ENCODE measurements around the gene ADARB1. TPM values are rescaled to one million over a fixed set of nuclear protein-coding genes. Genes with fewer than 3 reads are reported as not detected.

Gene ADARB1
- total and polyA plus RNA-seq, 2 donors (not counting 1 experiment from before 2014, with no cell fraction given), result 17.1 to 33.3 TPM

DNA sequence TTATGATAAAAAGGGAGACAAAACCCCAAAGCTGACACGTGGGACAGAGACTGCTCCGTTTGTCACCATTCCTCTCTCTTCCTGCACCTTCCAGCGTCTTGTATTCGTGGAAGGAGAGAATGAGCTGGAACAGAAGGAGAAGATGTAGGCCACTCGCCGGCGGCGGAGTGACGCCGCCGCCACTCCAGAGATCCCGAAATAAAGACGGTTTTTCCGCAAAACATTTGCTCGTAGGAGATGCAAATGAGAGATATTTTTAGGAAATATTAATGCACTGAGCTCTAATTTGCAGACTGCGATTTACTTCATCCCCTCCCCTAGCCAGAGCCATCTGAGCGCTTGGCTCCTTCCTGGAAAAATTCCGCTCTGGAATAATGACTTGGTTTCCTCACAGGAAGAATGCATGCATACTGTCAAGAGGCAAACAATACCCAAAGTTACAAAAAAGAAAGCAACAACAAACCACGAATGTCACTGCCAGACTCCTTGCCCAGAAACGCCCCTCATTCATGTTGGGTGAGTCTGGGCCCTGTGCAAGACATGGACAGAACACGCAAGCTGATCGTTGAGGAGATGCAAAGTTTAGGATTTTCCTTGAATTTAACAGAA, 18.0 kb upstream of the ADARB1 start:
- no peak overlapping the region for H3K4me2 ChIP-seq (replicated peaks; ENCODE audit: low read depth, low read length, poor library complexity, severe bottlenecking)
- no peaks in the 10 kb centered on the region for H3K9me3 Mint-ChIP-seq (ENCODE audit: insufficient read depth)
- H3K27me3 Mint-ChIP-seq, result peaks cover 39% of the 10 kb centered on the region
- no peaks in the 10 kb centered on the region for H3K9me3 ChIP-seq (ENCODE audit: control extremely low read depth in 1 of 3, control insufficient read depth in 2 of 3, insufficient read depth in 1 of 3, low read length in 2 of 3)
- TF ChIP-seq, protein P1, sequence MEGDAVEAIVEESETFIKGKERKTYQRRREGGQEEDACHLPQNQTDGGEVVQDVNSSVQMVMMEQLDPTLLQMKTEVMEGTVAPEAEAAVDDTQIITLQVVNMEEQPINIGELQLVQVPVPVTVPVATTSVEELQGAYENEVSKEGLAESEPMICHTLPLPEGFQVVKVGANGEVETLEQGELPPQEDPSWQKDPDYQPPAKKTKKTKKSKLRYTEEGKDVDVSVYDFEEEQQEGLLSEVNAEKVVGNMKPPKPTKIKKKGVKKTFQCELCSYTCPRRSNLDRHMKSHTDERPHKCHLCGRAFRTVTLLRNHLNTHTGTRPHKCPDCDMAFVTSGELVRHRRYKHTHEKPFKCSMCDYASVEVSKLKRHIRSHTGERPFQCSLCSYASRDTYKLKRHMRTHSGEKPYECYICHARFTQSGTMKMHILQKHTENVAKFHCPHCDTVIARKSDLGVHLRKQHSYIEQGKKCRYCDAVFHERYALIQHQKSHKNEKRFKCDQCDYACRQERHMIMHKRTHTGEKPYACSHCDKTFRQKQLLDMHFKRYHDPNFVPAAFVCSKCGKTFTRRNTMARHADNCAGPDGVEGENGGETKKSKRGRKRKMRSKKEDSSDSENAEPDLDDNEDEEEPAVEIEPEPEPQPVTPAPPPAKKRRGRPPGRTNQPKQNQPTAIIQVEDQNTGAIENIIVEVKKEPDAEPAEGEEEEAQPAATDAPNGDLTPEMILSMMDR (IDR thresholded peaks at IDR 0.05), result no peak
- TF ChIP-seq EZH2 (IDR thresholded peaks at IDR 0.05; ENCODE audit: borderline replicate concordance, insufficient read depth, low read depth, low read length, poor library complexity, severe bottlenecking), result no peak
- H2AFZ ChIP-seq (ENCODE audit: insufficient read depth, low read depth, low read length, poor library complexity, severe bottlenecking), result no peak overlapping the region
- no peak overlapping the region for H3K4me3 Mint-ChIP-seq
- no peaks in the 10 kb centered on the region for H3K79me2 ChIP-seq (ENCODE audit: control insufficient read depth, insufficient read depth, low read length)
- H3K9ac ChIP-seq (ENCODE audit: low read length), result no peak overlapping the region
- ATAC-seq (ENCODE audit: low read depth) (no peak), DNase-seq (no peak)
- no peak overlapping the region for H3K27ac Mint-ChIP-seq
- intact Hi-C loops (cut with micrococcal nuclease), result no loop called here
- CTCF ChIA-PET, result no interaction called here
- H3K4me1 Mint-ChIP-seq, result no peaks in the 10 kb centered on the region
- POLR2A ChIA-PET, result no interaction called here
- H3K27ac ChIP-seq (ENCODE audit: low read length in 2 of 2), result no peak overlapping the region
- WGBS (ENCODE audit: insufficient coverage), result 70% methylated on average over 13 of the region's 22 CpGs
- no peak overlapping the region for H3K4me3 ChIP-seq (ENCODE audit: control extremely low read depth in 1 of 5, extremely low read depth in 1 of 5, insufficient read depth in 1 of 5, low read depth in 2 of 5, low read length in 4 of 5)
- H3K4me1 ChIP-seq (ENCODE audit: control insufficient read depth in 2 of 2, insufficient read depth in 2 of 2, low read length in 2 of 2), result no peaks in the 10 kb centered on the region
- H3K36me3 ChIP-seq (replicated peaks in 1 of 2; ENCODE audit: control extremely low read depth in 1 of 2, control insufficient read depth in 1 of 2, extremely low read depth in 1 of 2, insufficient read depth in 2 of 2, low read length in 1 of 2), result no peaks in the 10 kb centered on the region
- H4K20me1 ChIP-seq (ENCODE audit: control insufficient read depth, insufficient read depth, low read length, poor library complexity, severe bottlenecking), result no peaks in the 10 kb centered on the region
- peaks cover 0 to 25% (median 6%) of the 10 kb centered on the region in 4 experiments for H3K27me3 ChIP-seq (replicated peaks in 1 of 4; ENCODE audit: control extremely low read depth in 1 of 4, control insufficient read depth in 3 of 4, insufficient read depth in 4 of 4, low read length in 3 of 4)

DNA sequence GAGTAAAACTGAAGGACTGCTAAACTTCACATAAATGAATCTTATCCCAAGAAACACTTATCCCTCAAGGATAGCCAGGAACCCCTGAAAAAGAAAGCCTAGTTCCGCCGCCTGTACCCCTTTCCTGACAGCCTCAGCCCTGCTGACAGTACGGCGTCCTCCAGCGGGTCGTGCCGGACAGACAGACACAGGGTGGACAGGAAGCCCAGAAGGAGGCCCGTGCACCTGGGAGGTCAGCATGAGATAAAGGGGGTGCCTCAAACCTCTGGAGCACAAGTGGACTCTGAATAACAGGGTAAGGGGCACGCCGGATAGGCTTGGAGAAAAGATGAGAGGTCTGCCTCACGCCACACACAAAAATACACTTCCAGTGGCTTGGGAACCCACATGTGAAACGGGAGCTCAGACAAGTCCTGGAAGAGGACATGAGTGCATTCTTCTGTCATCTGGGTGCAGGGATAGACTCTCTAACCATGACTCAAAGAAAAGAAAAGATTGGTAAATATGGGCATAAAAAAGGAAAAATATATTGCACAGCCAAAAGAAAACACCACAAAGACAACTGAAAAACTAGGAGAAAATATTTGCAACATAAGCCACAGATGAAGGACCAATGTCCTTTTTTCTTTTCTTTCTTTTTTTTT, 17.3 kb upstream of the ADARB1 start:
- Mint-ChIP-seq H3K27ac (no peak overlapping the region), H3K4me1 (no peaks in the 10 kb centered on the region), H3K4me3 (no peak overlapping the region), H3K27me3 (peaks cover 38% of the 10 kb centered on the region), H3K9me3 (ENCODE audit: insufficient read depth) (no peaks in the 10 kb centered on the region)
- Histone ChIP-seq H4K20me1 (ENCODE audit: control insufficient read depth, insufficient read depth, low read length, poor library complexity, severe bottlenecking) (no peaks in the 10 kb centered on the region), H3K79me2 (ENCODE audit: control insufficient read depth, insufficient read depth, low read length) (no peaks in the 10 kb centered on the region), H3K9ac (ENCODE audit: low read length) (no peak overlapping the region), H3K4me1 (ENCODE audit: control insufficient read depth in 2 of 2, insufficient read depth in 2 of 2, low read length in 2 of 2) (no peaks in the 10 kb centered on the region), H2AFZ (ENCODE audit: insufficient read depth, low read depth, low read length, poor library complexity, severe bottlenecking) (no peak overlapping the region), H3K27ac (ENCODE audit: low read length in 2 of 2) (no peak overlapping the region), H3K4me3 (ENCODE audit: control extremely low read depth in 1 of 5, extremely low read depth in 1 of 5, insufficient read depth in 1 of 5, low read depth in 2 of 5, low read length in 4 of 5) (no peak overlapping the region), H3K27me3 (replicated peaks in 1 of 4; ENCODE audit: control extremely low read depth in 1 of 4, control insufficient read depth in 3 of 4, insufficient read depth in 4 of 4, low read length in 3 of 4) (peaks cover 0 to 25% (median 6%) of the 10 kb centered on the region in 4 experiments), H3K4me2 (replicated peaks; ENCODE audit: low read depth, low read length, poor library complexity, severe bottlenecking) (no peak overlapping the region), H3K9me3 (ENCODE audit: control extremely low read depth in 1 of 3, control insufficient read depth in 2 of 3, insufficient read depth in 1 of 3, low read length in 2 of 3) (peaks cover 0 to under 1% (median 0%) of the 10 kb centered on the region in 3 donors), H3K36me3 (replicated peaks in 1 of 2; ENCODE audit: control extremely low read depth in 1 of 2, control insufficient read depth in 1 of 2, extremely low read depth in 1 of 2, insufficient read depth in 2 of 2, low read length in 1 of 2) (no peaks in the 10 kb centered on the region)
- TF ChIP-seq, protein P1 (IDR thresholded peaks at IDR 0.05), result no peak
- no peak for TF ChIP-seq EZH2 (IDR thresholded peaks at IDR 0.05; ENCODE audit: borderline replicate concordance, insufficient read depth, low read depth, low read length, poor library complexity, severe bottlenecking)
- POLR2A ChIA-PET, result no interaction called here
- WGBS (ENCODE audit: insufficient coverage), result 94% methylated on average over 8 of the region's 12 CpGs
- CTCF ChIA-PET, result no interaction called here
- intact Hi-C loops (cut with micrococcal nuclease), result no loop called here
- ATAC-seq (ENCODE audit: low read depth) (no peak), DNase-seq (no peak)

Data from B cell (primary cell).